Mononuclear cell (primary cell): ENCODE results near the gene CPA4. TPM values are rescaled to one million over a fixed set of nuclear protein-coding genes. Genes with fewer than 3 reads are reported as not detected.
"Not testable (repeated sequence)": the region's sequence is repeated elsewhere in the genome, so short reads cannot be mapped to it uniquely, and the experiment has no call there.

Experiments used
- H3K27me3 ChIP-seq: 2 replicates; pipeline ENCODE4 v1.6.0; 2011; ENCODE audit warnings: low read length, control low read depth; ENCODE audit not compliant: insufficient read depth
- H3K4me1 ChIP-seq: 2 replicates; pipeline ENCODE4 v1.5.1; 2011; ENCODE audit warnings: mild to moderate bottlenecking, low read length, control low read depth; ENCODE audit not compliant: insufficient read depth
- H3K4me3 ChIP-seq: 2 replicates; pipeline ENCODE4 v1.5.1; 2011; ENCODE audit warnings: mild to moderate bottlenecking, low read length, moderate library complexity
- H3K9me3 ChIP-seq: 2 replicates; pipeline ENCODE4 v1.5.1; 2011; ENCODE audit warnings: low read depth, mild to moderate bottlenecking, control low read depth, low read length
- total RNA-seq: library from RNA; depleted of rRNA; stranded (reverse); fragments of >200 nt; gene quantifications from one replicate; pipeline ENCODE4 v1.2.3, GENCODE V29; 2012

CPA4 gene
- total RNA-seq, 1 donor, result 0.21 TPM

DNA sequence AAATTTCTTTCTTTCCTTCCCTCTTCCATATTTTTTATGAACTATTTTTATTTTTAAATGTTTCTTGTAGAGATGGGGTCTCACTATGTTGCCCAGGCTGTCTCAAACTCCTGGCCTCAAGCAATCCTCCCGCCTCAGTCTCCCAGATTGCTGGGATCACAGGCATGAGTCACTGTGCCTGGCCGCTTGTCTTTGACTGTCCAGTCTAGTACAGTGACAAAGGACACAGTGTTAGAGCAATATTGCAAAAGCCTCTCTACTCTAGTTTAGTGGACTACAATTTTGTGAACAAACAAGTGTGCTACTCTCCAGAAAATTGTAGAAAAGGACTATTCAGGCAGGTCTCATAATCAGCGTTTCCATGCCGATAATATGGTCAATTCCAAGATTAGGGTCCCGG lies 11.0 kb downstream of the CPA4 start:
- no peaks in the 10 kb centered on the region for H3K9me3 ChIP-seq
- H3K4me3 ChIP-seq, result no peak overlapping the region
- H3K4me1 ChIP-seq, result no peaks in the 10 kb centered on the region
- H3K27me3 ChIP-seq, result no peaks in the 10 kb centered on the region

GRCh38 chr7:130304878-130305277 lies 11.9 kb downstream of the CPA4 start:
- Histone ChIP-seq H3K4me1 (no peaks in the 10 kb centered on the region), H3K4me3 (no peak overlapping the region), H3K27me3 (no peaks in the 10 kb centered on the region), H3K9me3 (no peaks in the 10 kb centered on the region)

GRCh38 chr7:130305433-130306042 lies 12.6 kb downstream of the CPA4 start:
- Histone ChIP-seq H3K4me3 (no peak overlapping the region), H3K9me3 (no peaks in the 10 kb centered on the region), H3K4me1 (no peaks in the 10 kb centered on the region), H3K27me3 (no peaks in the 10 kb centered on the region)

DNA sequence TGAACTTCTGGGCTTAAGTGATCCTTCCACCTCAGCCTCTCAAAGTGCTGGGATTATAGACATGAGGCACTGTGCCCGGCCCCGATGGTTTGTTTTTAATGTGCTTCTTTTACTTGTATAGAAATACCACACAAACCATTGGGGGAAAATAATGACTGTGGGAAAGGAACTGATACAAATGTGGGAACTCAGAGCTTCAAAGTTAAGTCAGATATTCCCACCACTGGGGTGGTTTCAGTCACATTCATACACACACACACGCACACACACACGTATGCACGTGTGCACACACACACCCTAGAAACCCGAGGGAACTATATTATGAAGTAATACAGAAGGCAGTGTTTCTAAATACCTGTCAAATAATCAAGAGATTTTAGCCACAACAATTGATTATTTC lies 17.0 kb downstream of the CPA4 start:
- Histone ChIP-seq H3K9me3 (no peaks in the 10 kb centered on the region), H3K4me1 (no peaks in the 10 kb centered on the region), H3K4me3 (no peak overlapping the region), H3K27me3 (no peaks in the 10 kb centered on the region)

DNA sequence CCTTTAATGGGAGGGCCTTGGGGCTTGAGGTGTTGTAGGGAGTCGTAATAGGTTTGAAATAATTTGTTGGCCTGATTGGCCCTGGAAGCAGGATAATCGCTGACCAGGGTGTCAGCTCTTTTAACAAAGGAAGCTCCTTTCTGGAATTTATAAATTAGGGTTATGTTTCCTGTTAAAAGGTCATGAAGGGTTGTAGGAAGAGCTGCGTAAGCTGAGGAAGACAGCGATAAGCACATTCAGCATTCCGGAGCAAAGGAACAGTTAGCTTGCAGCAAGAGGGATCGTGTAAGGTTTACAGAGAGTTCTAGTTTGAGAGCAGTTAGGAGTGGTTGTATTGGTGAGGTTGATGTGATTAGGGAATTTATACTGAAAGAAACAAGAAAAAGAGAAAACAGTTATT lies 21.3 kb downstream of the CPA4 start:
- no peaks in the 10 kb centered on the region for H3K4me1 ChIP-seq
- no peaks in the 10 kb centered on the region for H3K9me3 ChIP-seq
- H3K4me3 ChIP-seq, result no peak overlapping the region
- no peaks in the 10 kb centered on the region for H3K27me3 ChIP-seq

DNA sequence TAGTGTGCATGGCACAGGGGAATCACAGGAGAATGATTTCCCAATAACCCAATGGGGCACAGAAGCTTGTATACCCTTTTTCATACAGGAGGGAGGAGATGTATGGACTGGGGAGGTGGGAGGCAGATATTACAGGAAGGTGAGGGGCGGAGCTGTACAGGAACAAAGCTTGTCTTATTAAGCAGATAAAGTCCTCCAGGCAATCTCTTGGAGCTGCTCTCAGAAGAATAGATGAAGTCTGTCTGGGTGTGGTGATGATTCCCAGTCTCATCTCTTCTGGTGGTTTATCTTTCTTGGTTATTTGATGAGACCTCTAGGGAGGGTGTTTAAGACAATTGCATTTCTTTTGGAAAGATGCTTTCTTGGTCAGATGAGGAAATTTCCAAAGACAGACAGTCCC lies 26.6 kb downstream of the CPA4 start:
- Histone ChIP-seq H3K4me3 (no peak overlapping the region), H3K9me3 (no peaks in the 10 kb centered on the region), H3K4me1 (no peaks in the 10 kb centered on the region), H3K27me3 (no peaks in the 10 kb centered on the region)

DNA sequence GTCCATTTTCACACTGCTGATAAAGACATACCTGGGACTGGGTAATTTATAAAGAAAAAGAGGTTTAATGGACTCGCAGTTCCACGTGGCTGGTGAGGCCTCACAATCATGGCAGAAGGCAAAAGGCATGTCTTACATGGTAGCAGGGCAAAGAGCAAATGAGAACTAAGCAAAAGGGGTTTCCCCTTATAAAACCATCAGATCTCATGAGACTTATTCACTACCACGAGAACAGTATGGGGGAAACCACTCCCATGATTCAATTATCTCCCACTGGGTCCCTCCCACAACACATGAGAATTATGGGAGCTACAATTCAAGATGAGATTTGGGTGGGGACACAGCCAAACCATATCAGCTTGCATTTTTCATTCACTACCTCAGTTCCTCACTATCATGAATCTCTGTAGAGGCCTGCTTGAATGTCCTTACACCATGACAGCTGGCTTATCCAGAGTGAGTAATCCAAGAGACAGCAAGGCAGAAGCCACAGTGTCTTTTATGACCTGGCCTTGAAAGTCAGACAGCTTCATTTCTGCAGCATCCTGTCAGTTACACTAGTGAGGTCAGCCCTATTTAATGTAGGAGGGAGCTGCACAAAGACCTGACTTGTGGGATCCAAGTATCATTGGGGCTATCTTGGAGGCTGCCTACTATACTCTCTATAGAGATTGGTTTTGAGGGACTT lies 28.7 kb downstream of the CPA4 start:
- H3K9me3 ChIP-seq, H3K4me3 ChIP-seq, H3K4me1 ChIP-seq, H3K27me3 ChIP-seq: not testable (repeated sequence)

DNA sequence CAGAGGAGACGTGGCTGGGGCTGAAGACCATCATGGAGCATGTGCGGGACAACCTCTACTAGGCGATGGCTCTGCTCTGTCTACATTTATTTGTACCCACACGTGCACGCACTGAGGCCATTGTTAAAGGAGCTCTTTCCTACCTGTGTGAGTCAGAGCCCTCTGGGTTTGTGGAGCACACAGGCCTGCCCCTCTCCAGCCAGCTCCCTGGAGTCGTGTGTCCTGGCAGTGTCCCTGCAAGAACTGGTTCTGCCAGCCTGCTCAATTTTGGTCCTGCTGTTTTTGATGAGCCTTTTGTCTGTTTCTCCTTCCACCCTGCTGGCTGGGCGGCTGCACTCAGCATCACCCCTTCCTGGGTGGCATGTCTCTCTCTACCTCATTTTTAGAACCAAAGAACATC lies 29.7 kb downstream of the CPA4 start:
- H3K9me3 ChIP-seq, result no peaks in the 10 kb centered on the region
- no peaks in the 10 kb centered on the region for H3K4me1 ChIP-seq
- no peak overlapping the region for H3K4me3 ChIP-seq
- no peaks in the 10 kb centered on the region for H3K27me3 ChIP-seq

- Histone ChIP-seq H3K4me3 (no peak overlapping the region), H3K4me1 (no peaks in the 10 kb centered on the region), H3K27me3 (no peaks in the 10 kb centered on the region)
Observed at GRCh38 chr7:130324306-130324943, 31.5 kb downstream of the CPA4 start.

GRCh38 chr7:130329681-130330080 lies 36.7 kb downstream of the CPA4 start:
- Histone ChIP-seq H3K4me1 (no peaks in the 10 kb centered on the region), H3K27me3 (no peaks in the 10 kb centered on the region), H3K4me3 (no peak overlapping the region)

More at GRCh38 chr7:130324306-130324943, 31.5 kb downstream of the CPA4 start:
- H3K9me3 ChIP-seq, result no peaks in the 10 kb centered on the region

DNA sequence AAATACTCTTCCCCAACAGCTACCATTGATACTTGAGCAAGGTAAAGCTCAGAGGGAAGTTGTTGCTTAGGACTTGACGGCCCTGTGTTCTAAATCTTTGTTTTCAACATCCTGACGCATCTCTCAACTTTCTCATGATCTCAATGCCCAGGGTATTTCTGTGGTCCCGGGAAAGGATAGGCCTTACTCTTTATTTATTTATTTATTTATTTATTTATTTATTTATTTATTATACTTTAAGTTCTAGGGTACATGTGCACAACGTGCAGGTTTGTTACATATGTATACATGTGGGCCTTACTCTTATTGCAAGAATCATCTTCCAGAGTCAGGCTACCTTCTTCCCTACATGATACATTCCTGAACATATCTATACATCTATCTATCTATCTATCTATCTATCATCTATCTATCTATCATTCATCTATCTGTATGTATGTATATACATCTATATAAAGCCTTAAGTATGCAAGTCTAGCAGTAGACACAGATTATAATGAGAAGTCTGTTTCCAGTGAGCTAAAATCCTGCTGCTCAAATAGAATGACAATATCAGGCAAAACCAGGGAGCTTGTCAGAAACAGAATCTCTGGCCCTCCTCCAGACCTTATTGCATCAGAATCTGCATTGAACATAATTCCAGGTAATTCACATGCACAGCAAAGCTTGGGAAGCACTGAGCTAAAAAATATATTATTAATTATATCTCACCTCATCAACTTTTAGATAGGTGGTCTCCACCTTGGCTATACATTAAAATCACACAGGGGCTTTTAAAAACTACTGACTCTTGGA lies 39.5 kb downstream of the CPA4 start:
- no peaks in the 10 kb centered on the region for H3K9me3 ChIP-seq
- no peaks in the 10 kb centered on the region for H3K4me1 ChIP-seq
- no peaks in the 10 kb centered on the region for H3K27me3 ChIP-seq
- no peak overlapping the region for H3K4me3 ChIP-seq

More at GRCh38 chr7:130329681-130330080, 36.7 kb downstream of the CPA4 start:
- no peaks in the 10 kb centered on the region for H3K9me3 ChIP-seq

DNA sequence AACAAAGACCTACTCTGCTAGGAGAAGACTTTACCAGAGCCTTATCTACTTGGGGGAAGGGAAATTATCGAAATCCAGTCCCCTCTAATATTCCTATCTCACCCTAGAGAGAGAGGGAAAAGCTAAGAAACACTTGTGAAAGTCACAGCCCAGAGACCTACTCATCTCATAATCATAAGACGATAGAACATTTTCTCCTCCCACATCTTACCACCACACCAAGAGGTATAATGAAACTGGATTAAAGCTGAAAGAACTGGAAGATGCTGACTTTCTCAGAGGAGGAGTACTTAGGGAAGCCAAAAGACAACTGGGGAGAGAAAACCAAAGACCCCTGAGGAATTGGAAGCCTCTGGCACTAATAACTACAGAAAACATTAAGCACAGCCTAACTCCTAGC lies 40.9 kb downstream of the CPA4 start:
- Histone ChIP-seq H3K4me3 (no peak overlapping the region), H3K27me3 (no peaks in the 10 kb centered on the region)

GRCh38 chr7:130334274-130334673 lies 41.3 kb downstream of the CPA4 start:
- no peaks in the 10 kb centered on the region for H3K9me3 ChIP-seq
- H3K4me1 ChIP-seq, result no peaks in the 10 kb centered on the region
- H3K27me3 ChIP-seq, result no peaks in the 10 kb centered on the region
- no peak overlapping the region for H3K4me3 ChIP-seq

More for the DNA sequence above, 40.9 kb downstream of the CPA4 start:
- no peaks in the 10 kb centered on the region for H3K4me1 ChIP-seq
- H3K9me3 ChIP-seq, result no peaks in the 10 kb centered on the region

GRCh38 chr7:130337410-130337971 lies 44.5 kb downstream of the CPA4 start:
- Histone ChIP-seq H3K9me3 (no peaks in the 10 kb centered on the region), H3K27me3 (no peaks in the 10 kb centered on the region), H3K4me1 (no peaks in the 10 kb centered on the region), H3K4me3 (no peak overlapping the region)

DNA sequence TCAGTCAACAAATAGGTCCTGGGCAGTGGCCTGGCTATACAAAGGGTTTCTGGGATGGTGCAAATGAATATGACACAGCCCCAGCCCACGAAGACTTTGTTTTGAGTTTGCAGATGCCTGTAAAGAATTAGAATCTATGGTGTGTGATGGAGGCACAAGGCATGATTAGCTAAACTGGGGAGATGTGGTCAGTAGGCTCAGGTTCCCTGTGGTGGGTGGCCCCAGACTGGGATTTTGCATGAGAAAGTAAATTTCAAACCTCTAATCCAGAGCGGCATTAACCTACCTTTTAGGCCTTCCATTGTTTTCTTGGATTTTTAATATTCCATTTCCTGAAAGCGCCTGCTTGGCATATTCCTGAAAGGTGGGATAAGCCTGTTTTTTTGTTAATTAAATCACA lies 45.3 kb downstream of the CPA4 start:
- no peaks in the 10 kb centered on the region for H3K9me3 ChIP-seq
- H3K27me3 ChIP-seq, result no peaks in the 10 kb centered on the region
- H3K4me1 ChIP-seq, result no peaks in the 10 kb centered on the region
- no peak overlapping the region for H3K4me3 ChIP-seq
